B cell (primary cell): ENCODE results near the gene PPFIA2. TPM values are rescaled to one million over a fixed set of nuclear protein-coding genes. Genes with fewer than 3 reads are reported as not detected.

ENCODE experiments used
- ATAC-seq: fragments of 200-7000 bp; cut with Tn5 transposase; one replicate; pipeline ENCODE4 v1.10.0; 2021; ENCODE audit warnings: low read depth, mild to moderate bottlenecking, moderate number of reproducible peaks, moderate library complexity
- CTCF ChIA-PET: fragments of 350-600 bp; sonication (Branson Sonifier 250); formaldehyde crosslinking; loops from one replicate; lab custom pipeline; 2021; ENCODE audit warnings: antibody characterized with exemption, inconsistent platforms; lab: Charles Lee
- POLR2A ChIA-PET: fragments of 350-600 bp; sonication (Branson Sonifier 250); formaldehyde crosslinking; loops from one replicate; lab custom pipeline; 2021; ENCODE audit warnings: antibody characterized with exemption; lab: Charles Lee
- DNase-seq: peaks from one replicate; pipeline ENCODE4 v3.0.0; 2013
- H2AFZ ChIP-seq: 2 replicates; pipeline ENCODE4 v1.6.1; 2012; ENCODE audit warnings: mild to moderate bottlenecking, low read depth, low read length; ENCODE audit not compliant: insufficient read depth, poor library complexity, severe bottlenecking
- H3K27ac ChIP-seq, 2 donors: 1 replicate in 1 of 2; 2 replicates in 1 of 2; pipeline ENCODE4 v1.5.1; 2012 to 2013; ENCODE audit warnings: low read length in 2 of 2, mild to moderate bottlenecking in 2 of 2, moderate library complexity in 1 of 2
- H3K27me3 ChIP-seq, 4 experiments: fragments of 200-600 bp in 1 of 4; sonication (generic) in 1 of 4; replicated peaks in 1 of 4; 1 replicate in 2 of 4; 2 replicates in 2 of 4; pipeline versions ENCODE4 v1.6.1 to v1.7.0; 2013 to 2016; ENCODE audit warnings: low read length in 3 of 4, mild to moderate bottlenecking in 2 of 4, mixed read lengths in 1 of 4, moderate library complexity in 1 of 4; ENCODE audit not compliant: insufficient read depth in 4 of 4, control insufficient read depth in 3 of 4; ENCODE audit errors: control extremely low read depth in 1 of 4
- H3K36me3 ChIP-seq, 2 experiments: replicated peaks in 1 of 2; 1 replicate in 1 of 2; 2 replicates in 1 of 2; pipeline versions ENCODE4 v1.6.1 to v1.7.1; 2013; ENCODE audit warnings: low read length in 1 of 2; ENCODE audit not compliant: insufficient read depth in 2 of 2, control insufficient read depth in 1 of 2; ENCODE audit errors: control extremely low read depth in 1 of 2, extremely low read depth in 1 of 2
- H3K4me1 ChIP-seq, 2 donors: fragments of 200-600 bp in 1 of 2; sonication (generic) in 1 of 2; 1 replicate in 1 of 2; 2 replicates in 1 of 2; pipeline versions ENCODE4 v1.5.1 to v1.6.1; 2013 to 2017; ENCODE audit warnings: low read length in 2 of 2; ENCODE audit not compliant: control insufficient read depth in 2 of 2, insufficient read depth in 2 of 2
- H3K4me2 ChIP-seq: replicated peaks from 2 replicates; pipeline ENCODE3; 2012; ENCODE audit warnings: mild to moderate bottlenecking, low read depth, low read length; ENCODE audit not compliant: poor library complexity, severe bottlenecking
- H3K4me3 ChIP-seq, 5 experiments: fragments of 200-600 bp in 1 of 5; sonication (generic) in 1 of 5; 1 replicate in 3 of 5; 2 replicates in 2 of 5; pipeline versions ENCODE4 v1.5.1 to v1.7.0; 2011 to 2016; ENCODE audit warnings: low read length in 4 of 5, mild to moderate bottlenecking in 4 of 5, low read depth in 2 of 5, control low read depth in 1 of 5, moderate library complexity in 1 of 5; ENCODE audit not compliant: insufficient read depth in 1 of 5; ENCODE audit errors: control extremely low read depth in 1 of 5, extremely low read depth in 1 of 5
- H3K79me2 ChIP-seq: fragments of 200-600 bp; sonication (generic); one replicate; pipeline ENCODE4 v1.6.0; 2016; ENCODE audit warnings: low read length; ENCODE audit not compliant: control insufficient read depth, insufficient read depth
- H3K9ac ChIP-seq: fragments of 200-600 bp; sonication (generic); 2 replicates; pipeline ENCODE4 v1.6.1; 2017; ENCODE audit warnings: mild to moderate bottlenecking, low read length, moderate library complexity
- H3K9me3 ChIP-seq, 3 donors: one replicate each; pipeline versions ENCODE4 v1.6.1 to v1.7.1; 2013; ENCODE audit warnings: low read length in 2 of 3; ENCODE audit not compliant: control insufficient read depth in 2 of 3, insufficient read depth in 1 of 3; ENCODE audit errors: control extremely low read depth in 1 of 3
- H4K20me1 ChIP-seq: 2 replicates; pipeline ENCODE4 v1.6.0; 2012; ENCODE audit warnings: mild to moderate bottlenecking, low read length; ENCODE audit not compliant: insufficient read depth, control insufficient read depth, poor library complexity, severe bottlenecking
- H3K27ac Mint-ChIP-seq: one replicate; pipeline ENCODE4 v1.8.0; 2021; ENCODE audit warnings: mixed read lengths
- H3K27me3 Mint-ChIP-seq: one replicate; pipeline ENCODE4 v1.8.0; 2021; ENCODE audit warnings: mixed read lengths
- H3K4me1 Mint-ChIP-seq: one replicate; pipeline ENCODE4 v1.8.0; 2021; ENCODE audit warnings: mixed read lengths
- H3K4me3 Mint-ChIP-seq: one replicate; pipeline ENCODE4 v1.8.0; 2021; ENCODE audit warnings: mixed read lengths
- H3K9me3 Mint-ChIP-seq: one replicate; pipeline ENCODE4 v1.8.0; 2022; ENCODE audit warnings: mixed read lengths; ENCODE audit not compliant: insufficient read depth
- EZH2 ChIP-seq: IDR thresholded peaks from 2 replicates; pipeline ENCODE4 v1.6.1; 2012; ENCODE audit warnings: borderline replicate concordance, low read depth, mild to moderate bottlenecking, moderate library complexity, low read length; ENCODE audit not compliant: insufficient read depth, poor library complexity, severe bottlenecking
- WGBS: methylation state at CpG from one replicate; pipeline ENCODE4 v1.1.5; 2013; ENCODE audit warnings: missing lambda C conversion rate; ENCODE audit not compliant: insufficient coverage; 5-methylcytosine and 5-hydroxymethylcytosine counted together
- intact Hi-C: fragments of 100-400 bp; cut with micrococcal nuclease; formaldehyde crosslinking; loops from one replicate; pipeline ENCODE4 v1.10.0; 2022
- polyA plus RNA-seq: library from polyadenylated mRNA; depleted of rRNA; stranded (reverse); fragments of >200 nt; gene quantifications from 2 replicates; pipeline ENCODE4 v1.2.3, GENCODE V29; 2012
- total RNA-seq, 2 donors: library from RNA; stranded (reverse); fragments of 120-200 nt in 1 of 2; gene quantifications; 1 replicate in 1 of 2; 2 replicates in 1 of 2; pipeline versions ENCODE4 v1.2.3 to v1.2.4, GENCODE V29; 2013 to 2022
- TF ChIP-seq, protein P1 (sequence below): fragments of 200-600 bp; IDR thresholded peaks from one replicate; pipeline ENCODE4 v1.8.0; 2022; ENCODE audit warnings: antibody characterized with exemption, mild to moderate bottlenecking

PPFIA2 gene
- total and polyA plus RNA-seq, 2 donors (not counting 1 experiment from before 2014, with no cell fraction given) = not detected

DNA sequence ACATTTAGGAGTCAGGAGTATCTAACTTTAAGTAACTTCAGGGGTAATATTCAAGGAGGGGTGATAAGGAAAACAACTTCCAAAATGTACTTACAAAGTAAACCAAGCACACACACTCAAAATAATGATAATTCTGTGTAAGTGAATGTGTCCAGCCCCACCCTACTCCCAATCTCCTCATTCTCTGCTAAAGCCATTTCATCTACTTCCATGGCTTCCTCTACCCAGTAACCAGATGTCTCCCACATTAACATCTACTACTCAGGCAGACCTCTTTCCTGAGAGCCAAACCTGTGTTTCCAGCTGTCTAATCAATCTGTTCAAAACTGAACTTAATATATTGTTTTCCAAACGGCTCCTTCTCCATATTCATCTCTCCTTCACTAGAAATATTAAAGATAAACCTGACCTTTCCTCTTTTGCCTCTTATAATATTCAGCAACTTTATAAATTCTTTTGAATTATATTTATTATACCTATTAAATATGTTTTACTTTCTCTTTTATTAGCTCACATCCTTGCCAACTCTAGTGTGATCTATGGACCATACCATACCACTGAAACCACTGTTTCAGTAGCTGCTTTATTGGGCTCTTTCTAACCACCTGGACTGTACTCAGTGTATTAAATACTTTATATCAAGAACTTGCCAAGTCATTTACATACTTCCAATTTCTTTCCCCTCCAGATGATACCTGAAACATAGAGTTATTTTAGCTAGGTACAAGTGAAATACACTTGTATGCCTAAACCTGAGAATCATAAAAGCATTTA lies 170.7 kb downstream of the PPFIA2 start:
- H3K9ac ChIP-seq = no peak overlapping the region
- Mint-ChIP-seq H3K9me3 (peaks cover 8% of the 10 kb centered on the region), H3K27me3 (no peaks in the 10 kb centered on the region), H3K4me3 (no peak overlapping the region), H3K4me1 (no peaks in the 10 kb centered on the region), H3K27ac (no peak overlapping the region)
- H3K4me3 ChIP-seq = no peak overlapping the region
- intact Hi-C loops = no loop called here
- H4K20me1 ChIP-seq = no peaks in the 10 kb centered on the region
- no peak for DNase-seq
- no peaks in the 10 kb centered on the region for H3K79me2 ChIP-seq
- H3K36me3 ChIP-seq = no peaks in the 10 kb centered on the region
- H3K9me3 ChIP-seq = peaks cover 0 to 5% (median 0%) of the 10 kb centered on the region in 3 donors
- H3K4me2 ChIP-seq = no peak overlapping the region
- no peaks in the 10 kb centered on the region for H3K27me3 ChIP-seq
- no peak for ATAC-seq
- H3K27ac ChIP-seq = no peak overlapping the region
- H2AFZ ChIP-seq = no peak overlapping the region
- ChIA-PET POLR2A (no interaction called here), CTCF (no interaction called here)
- TF ChIP-seq EZH2 = no peak
- TF ChIP-seq, protein P1, sequence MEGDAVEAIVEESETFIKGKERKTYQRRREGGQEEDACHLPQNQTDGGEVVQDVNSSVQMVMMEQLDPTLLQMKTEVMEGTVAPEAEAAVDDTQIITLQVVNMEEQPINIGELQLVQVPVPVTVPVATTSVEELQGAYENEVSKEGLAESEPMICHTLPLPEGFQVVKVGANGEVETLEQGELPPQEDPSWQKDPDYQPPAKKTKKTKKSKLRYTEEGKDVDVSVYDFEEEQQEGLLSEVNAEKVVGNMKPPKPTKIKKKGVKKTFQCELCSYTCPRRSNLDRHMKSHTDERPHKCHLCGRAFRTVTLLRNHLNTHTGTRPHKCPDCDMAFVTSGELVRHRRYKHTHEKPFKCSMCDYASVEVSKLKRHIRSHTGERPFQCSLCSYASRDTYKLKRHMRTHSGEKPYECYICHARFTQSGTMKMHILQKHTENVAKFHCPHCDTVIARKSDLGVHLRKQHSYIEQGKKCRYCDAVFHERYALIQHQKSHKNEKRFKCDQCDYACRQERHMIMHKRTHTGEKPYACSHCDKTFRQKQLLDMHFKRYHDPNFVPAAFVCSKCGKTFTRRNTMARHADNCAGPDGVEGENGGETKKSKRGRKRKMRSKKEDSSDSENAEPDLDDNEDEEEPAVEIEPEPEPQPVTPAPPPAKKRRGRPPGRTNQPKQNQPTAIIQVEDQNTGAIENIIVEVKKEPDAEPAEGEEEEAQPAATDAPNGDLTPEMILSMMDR = no peak
- H3K4me1 ChIP-seq = no peaks in the 10 kb centered on the region
- no CpG with 5 or more reads among the region's 1 CpG for WGBS

DNA sequence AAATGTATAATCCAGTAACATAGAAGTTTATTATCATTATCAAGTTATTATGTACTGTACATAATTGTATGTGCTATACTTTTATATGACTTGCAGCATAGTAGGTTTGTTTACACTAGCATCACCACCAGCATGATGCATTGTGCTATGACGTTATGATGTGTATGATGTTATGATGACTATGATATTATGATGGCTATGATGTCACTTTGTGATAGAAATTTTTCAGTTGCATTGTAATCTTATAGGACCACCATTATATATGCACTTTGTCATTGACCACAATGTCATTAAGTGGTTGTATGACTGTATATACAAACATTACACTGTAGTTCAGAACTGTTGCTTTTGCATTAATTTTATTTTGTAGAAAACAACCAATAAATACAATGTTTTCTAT lies 173.4 kb downstream of the PPFIA2 start:
- Mint-ChIP-seq H3K4me3 (no peak overlapping the region), H3K4me1 (no peaks in the 10 kb centered on the region), H3K9me3 (peaks cover 6% of the 10 kb centered on the region), H3K27me3 (no peaks in the 10 kb centered on the region), H3K27ac (no peak overlapping the region)
- no peak overlapping the region for H2AFZ ChIP-seq
- WGBS = no CpG with 5 or more reads among the region's 1 CpG
- H3K79me2 ChIP-seq = no peaks in the 10 kb centered on the region
- H3K27ac ChIP-seq = no peak overlapping the region
- POLR2A ChIA-PET = no interaction called here
- intact Hi-C loops = no loop called here
- no peaks in the 10 kb centered on the region for H4K20me1 ChIP-seq
- TF ChIP-seq, protein P1 = no peak
- no peak for TF ChIP-seq EZH2
- no peaks in the 10 kb centered on the region for H3K4me1 ChIP-seq
- H3K4me3 ChIP-seq = no peak overlapping the region
- no peak overlapping the region for H3K4me2 ChIP-seq
- DNase-seq = no peak
- H3K36me3 ChIP-seq = no peaks in the 10 kb centered on the region
- no peaks in the 10 kb centered on the region for H3K9me3 ChIP-seq
- no peak for ATAC-seq
- CTCF ChIA-PET = no interaction called here
- no peak overlapping the region for H3K9ac ChIP-seq
- H3K27me3 ChIP-seq = no peaks in the 10 kb centered on the region
